ENCODE results near the gene LGR5.

Gene LGR5

GRCh38 chr12:71440345-71440762, 756 bp downstream of the LGR5 start:
- no peak for DNase-seq

GRCh38 chr12:71440763-71441748, 1.5 kb downstream of the LGR5 start:
- DNase-seq: no peak

GRCh38 chr12:71441836-71442566, 2.4 kb downstream of the LGR5 start:
- DNase-seq: no peak

- no peak for DNase-seq
These were observed 3.0 kb downstream of the LGR5 start for GRCh38 chr12:71442567-71442931.

- no peak for DNase-seq
These were observed 5.5 kb downstream of the LGR5 start for GRCh38 chr12:71445071-71445470.

- no peak for DNase-seq
These were observed 8.1 kb downstream of the LGR5 start for GRCh38 chr12:71447691-71448132.

- no peak for DNase-seq
These were observed 8.6 kb downstream of the LGR5 start for GRCh38 chr12:71448150-71448581.

- no peak for DNase-seq
These were observed 9.9 kb downstream of the LGR5 start for GRCh38 chr12:71449373-71450070.

- no peak for DNase-seq
These were observed 12.4 kb downstream of the LGR5 start for GRCh38 chr12:71452006-71452405.

GRCh38 chr12:71455028-71455737, 15.6 kb downstream of the LGR5 start:
- DNase-seq: no peak

- DNase-seq: no peak
These were observed 16.7 kb downstream of the LGR5 start for GRCh38 chr12:71456316-71456715.

GRCh38 chr12:71456990-71457389, 17.4 kb downstream of the LGR5 start:
- DNase-seq: no peak

GRCh38 chr12:71460318-71460717, 20.7 kb downstream of the LGR5 start:
- DNase-seq: no peak

GRCh38 chr12:71460850-71461609, 21.4 kb downstream of the LGR5 start:
- no peak for DNase-seq

- DNase-seq: no peak
These were observed 22.3 kb downstream of the LGR5 start for GRCh38 chr12:71461787-71462328.

GRCh38 chr12:71465796-71466195, 26.2 kb downstream of the LGR5 start:
- no peak for DNase-seq

- no peak for DNase-seq
These were observed 29.7 kb downstream of the LGR5 start for GRCh38 chr12:71469258-71469750.

- no peak for DNase-seq
These were observed 32.9 kb downstream of the LGR5 start for GRCh38 chr12:71472441-71472911.

GRCh38 chr12:71474791-71475190, 35.2 kb downstream of the LGR5 start:
- DNase-seq: no peak

GRCh38 chr12:71475280-71475679, 35.7 kb downstream of the LGR5 start:
- DNase-seq: no peak

- no peak for DNase-seq
These were observed 36.9 kb downstream of the LGR5 start for GRCh38 chr12:71476513-71476912.
